ENCODE data around the gene FRZB. TPM values are rescaled to one million over a fixed set of nuclear protein-coding genes. Genes with fewer than 3 reads are reported as not detected.
A peak's percentile ranks its signal among the peaks of the same experiment; 100 is the strongest.

The FRZB gene
- total RNA-seq, 1 experiment from 2014 or later, result 0.21 TPM

DNA sequence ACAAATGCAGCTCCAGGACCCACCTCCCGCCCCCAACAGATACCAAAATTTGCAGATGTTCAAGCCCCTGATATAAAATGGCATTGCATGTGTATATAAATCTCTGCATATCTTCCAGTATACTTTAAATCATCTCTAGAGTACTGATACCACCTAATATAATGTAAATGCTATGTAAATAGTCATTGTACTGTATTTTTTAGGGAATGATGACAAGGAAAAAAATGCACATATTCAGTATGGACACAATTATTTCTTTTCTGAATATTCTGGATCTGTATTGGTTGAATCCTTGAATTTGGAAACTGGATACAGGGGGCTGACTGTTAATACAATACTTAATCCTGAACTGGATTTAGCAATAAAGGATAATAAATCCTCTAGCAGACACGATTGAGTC, 67.7 kb downstream of the FRZB start:
- no peak overlapping the region for H3K4me3 Mint-ChIP-seq (ENCODE audit: low read depth, unreplicated experiment)
- H3K27me3 Mint-ChIP-seq (ENCODE audit: unreplicated experiment), result no peaks in the 10 kb centered on the region
- DNase-seq, result no peak
- TF ChIP-seq, protein P1, sequence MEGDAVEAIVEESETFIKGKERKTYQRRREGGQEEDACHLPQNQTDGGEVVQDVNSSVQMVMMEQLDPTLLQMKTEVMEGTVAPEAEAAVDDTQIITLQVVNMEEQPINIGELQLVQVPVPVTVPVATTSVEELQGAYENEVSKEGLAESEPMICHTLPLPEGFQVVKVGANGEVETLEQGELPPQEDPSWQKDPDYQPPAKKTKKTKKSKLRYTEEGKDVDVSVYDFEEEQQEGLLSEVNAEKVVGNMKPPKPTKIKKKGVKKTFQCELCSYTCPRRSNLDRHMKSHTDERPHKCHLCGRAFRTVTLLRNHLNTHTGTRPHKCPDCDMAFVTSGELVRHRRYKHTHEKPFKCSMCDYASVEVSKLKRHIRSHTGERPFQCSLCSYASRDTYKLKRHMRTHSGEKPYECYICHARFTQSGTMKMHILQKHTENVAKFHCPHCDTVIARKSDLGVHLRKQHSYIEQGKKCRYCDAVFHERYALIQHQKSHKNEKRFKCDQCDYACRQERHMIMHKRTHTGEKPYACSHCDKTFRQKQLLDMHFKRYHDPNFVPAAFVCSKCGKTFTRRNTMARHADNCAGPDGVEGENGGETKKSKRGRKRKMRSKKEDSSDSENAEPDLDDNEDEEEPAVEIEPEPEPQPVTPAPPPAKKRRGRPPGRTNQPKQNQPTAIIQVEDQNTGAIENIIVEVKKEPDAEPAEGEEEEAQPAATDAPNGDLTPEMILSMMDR (IDR thresholded peaks at IDR 0.05; ENCODE audit: unreplicated experiment), result no peak
- H3K36me3 Mint-ChIP-seq (ENCODE audit: insufficient read depth, unreplicated experiment), result no peaks in the 10 kb centered on the region
- no peaks in the 10 kb centered on the region for H3K9me3 Mint-ChIP-seq (ENCODE audit: low read depth, unreplicated experiment)
- no TSS peak for BruUV-seq (replicated peaks)
- CTCF ChIA-PET, result no interaction called here
- H3K4me1 Mint-ChIP-seq (ENCODE audit: low read depth, unreplicated experiment), result no peaks in the 10 kb centered on the region
- H3K27ac Mint-ChIP-seq (ENCODE audit: unreplicated experiment), result no peak overlapping the region
- intact Hi-C loops (cut with micrococcal nuclease; ENCODE audit: unreplicated experiment), result no loop called here

DNA sequence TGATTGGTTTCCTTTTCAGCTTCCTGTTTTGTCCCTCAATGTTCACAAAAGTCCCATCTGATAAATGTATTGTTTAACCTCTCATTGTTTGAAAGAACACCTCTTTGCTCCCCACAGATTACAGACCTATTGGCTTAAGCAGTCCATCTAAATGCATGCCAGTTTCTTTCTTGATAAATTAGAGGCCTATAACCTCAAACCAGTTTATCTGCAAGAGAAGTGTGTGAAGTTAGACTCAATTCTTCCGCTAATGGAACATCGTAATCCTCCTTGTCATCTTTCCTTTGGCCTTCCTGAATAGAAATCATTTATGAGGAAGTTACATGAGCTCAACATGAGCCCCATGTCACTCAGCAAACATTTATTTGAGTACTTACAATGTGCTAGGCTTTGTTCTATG, 74.0 kb downstream of the FRZB start:
- Mint-ChIP-seq H3K9me3 (ENCODE audit: low read depth, unreplicated experiment) (no peaks in the 10 kb centered on the region), H3K4me3 (ENCODE audit: low read depth, unreplicated experiment) (no peak overlapping the region), H3K4me1 (ENCODE audit: low read depth, unreplicated experiment) (no peaks in the 10 kb centered on the region), H3K36me3 (ENCODE audit: insufficient read depth, unreplicated experiment) (peaks cover 21% of the 10 kb centered on the region), H3K27me3 (ENCODE audit: unreplicated experiment) (no peaks in the 10 kb centered on the region), H3K27ac (ENCODE audit: unreplicated experiment) (peak overlapping the region; percentile 6)
- TF ChIP-seq, protein P1 (IDR thresholded peaks at IDR 0.05; ENCODE audit: unreplicated experiment), result no peak
- BruUV-seq (replicated peaks), result no TSS peak
- intact Hi-C loops (cut with micrococcal nuclease; ENCODE audit: unreplicated experiment), result no loop called here
- CTCF ChIA-PET, result no interaction called here
- no peak for DNase-seq

DNA sequence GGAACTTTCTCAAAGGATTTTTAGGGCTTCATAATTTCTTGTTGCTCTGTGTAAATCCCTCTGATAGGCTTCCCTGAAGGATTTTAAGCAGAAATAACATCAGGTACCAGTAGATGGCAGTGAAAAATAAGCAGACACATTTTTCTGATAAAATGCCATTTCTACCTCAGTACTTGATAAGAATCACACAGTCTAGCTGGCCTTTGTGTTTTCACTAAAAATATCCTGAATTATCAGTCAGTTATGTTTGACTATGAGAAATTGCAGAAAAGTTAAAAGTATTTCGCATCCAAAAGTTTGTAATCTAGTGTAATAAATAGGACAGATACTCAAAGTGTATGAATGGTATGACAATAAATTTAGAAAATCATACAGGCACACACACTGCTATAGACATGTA, 81.7 kb downstream of the FRZB start:
- TF ChIP-seq, protein P1 (IDR thresholded peaks at IDR 0.05; ENCODE audit: unreplicated experiment), result no peak
- CTCF ChIA-PET, result no interaction called here
- H3K4me3 Mint-ChIP-seq (ENCODE audit: low read depth, unreplicated experiment), result no peak overlapping the region
- H3K27ac Mint-ChIP-seq (ENCODE audit: unreplicated experiment), result no peak overlapping the region
- H3K4me1 Mint-ChIP-seq (ENCODE audit: low read depth, unreplicated experiment), result no peaks in the 10 kb centered on the region
- DNase-seq, result no peak
- intact Hi-C loops (cut with micrococcal nuclease; ENCODE audit: unreplicated experiment), result loop anchor here (2.0 to 10.0 kb wide), 2 partner anchors 196 to 310 kb away; no protein-coding TSS in a partner anchor
- H3K36me3 Mint-ChIP-seq (ENCODE audit: insufficient read depth, unreplicated experiment), result peaks cover 56% of the 10 kb centered on the region
- H3K9me3 Mint-ChIP-seq (ENCODE audit: low read depth, unreplicated experiment), result no peaks in the 10 kb centered on the region
- H3K27me3 Mint-ChIP-seq (ENCODE audit: unreplicated experiment), result no peaks in the 10 kb centered on the region
- BruUV-seq (replicated peaks), result no TSS peak

DNA sequence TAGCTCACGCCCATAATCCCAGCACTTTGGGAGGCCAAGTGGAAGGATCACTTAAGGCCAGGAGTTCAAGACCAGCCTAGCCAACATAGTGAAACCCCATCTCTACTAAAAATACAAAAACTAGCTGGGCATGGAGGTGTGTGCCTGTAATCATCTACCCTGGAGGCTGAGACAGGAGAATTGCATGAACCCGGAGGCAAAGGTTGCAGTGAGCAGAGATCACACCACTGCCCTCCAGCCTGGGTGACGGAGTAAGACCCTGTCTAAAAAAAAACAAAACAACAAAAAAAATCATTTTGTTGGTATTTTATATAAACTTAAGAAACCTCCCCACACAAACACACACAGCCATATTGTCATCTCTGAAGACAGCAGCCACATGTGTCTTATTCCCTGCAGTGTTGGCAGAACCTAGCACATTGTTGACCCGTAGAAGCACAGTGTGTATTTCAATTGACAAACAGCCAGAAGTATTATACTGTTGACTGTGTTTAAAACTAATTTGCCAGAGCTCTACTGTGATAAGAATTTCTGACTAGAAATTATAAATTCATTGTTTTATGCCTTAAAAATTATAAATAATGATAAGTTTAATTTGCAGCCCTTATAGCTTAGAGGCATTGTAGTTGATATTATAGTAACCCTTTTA, 82.3 kb downstream of the FRZB start:
- no peaks in the 10 kb centered on the region for H3K4me1 Mint-ChIP-seq (ENCODE audit: low read depth, unreplicated experiment)
- DNase-seq, result no peak
- no peaks in the 10 kb centered on the region for H3K9me3 Mint-ChIP-seq (ENCODE audit: low read depth, unreplicated experiment)
- no peak overlapping the region for H3K27ac Mint-ChIP-seq (ENCODE audit: unreplicated experiment)
- TF ChIP-seq, protein P1 (IDR thresholded peaks at IDR 0.05; ENCODE audit: unreplicated experiment), result no peak
- BruUV-seq (replicated peaks), result no TSS peak
- H3K27me3 Mint-ChIP-seq (ENCODE audit: unreplicated experiment), result no peaks in the 10 kb centered on the region
- CTCF ChIA-PET, result interaction anchor here (0.6 kb wide), 1 partner anchor 220 kb away, joined by 3 read pairs; no protein-coding TSS in a partner anchor
- peaks cover 54% of the 10 kb centered on the region for H3K36me3 Mint-ChIP-seq (ENCODE audit: insufficient read depth, unreplicated experiment)
- H3K4me3 Mint-ChIP-seq (ENCODE audit: low read depth, unreplicated experiment), result no peak overlapping the region
- intact Hi-C loops (cut with micrococcal nuclease; ENCODE audit: unreplicated experiment), result loop anchor here (2.0 to 10.0 kb wide), 2 partner anchors 197 to 311 kb away; no protein-coding TSS in a partner anchor

Other genes with a start within 250 kb of the FRZB start
- 178 and 210 TPM in 2 replicates for gene DNAJC10, start 150.4 kb downstream of the FRZB start, total RNA-seq (2022)
- gene NCKAP1, start 171.8 kb upstream of the FRZB start, total RNA-seq (2022), result 143 and 157 TPM in 2 replicates
- 1.6 and 2.7 TPM in 2 replicates for gene DUSP19, start 212.1 kb upstream of the FRZB start, total RNA-seq (2022)